ENCODE data around the gene NOSIP. TPM values are rescaled to one million over a fixed set of nuclear protein-coding genes. Genes with fewer than 3 reads are reported as not detected.

Gene NOSIP
- polyA plus RNA-seq, 1 experiment, result 43.9 TPM

DNA sequence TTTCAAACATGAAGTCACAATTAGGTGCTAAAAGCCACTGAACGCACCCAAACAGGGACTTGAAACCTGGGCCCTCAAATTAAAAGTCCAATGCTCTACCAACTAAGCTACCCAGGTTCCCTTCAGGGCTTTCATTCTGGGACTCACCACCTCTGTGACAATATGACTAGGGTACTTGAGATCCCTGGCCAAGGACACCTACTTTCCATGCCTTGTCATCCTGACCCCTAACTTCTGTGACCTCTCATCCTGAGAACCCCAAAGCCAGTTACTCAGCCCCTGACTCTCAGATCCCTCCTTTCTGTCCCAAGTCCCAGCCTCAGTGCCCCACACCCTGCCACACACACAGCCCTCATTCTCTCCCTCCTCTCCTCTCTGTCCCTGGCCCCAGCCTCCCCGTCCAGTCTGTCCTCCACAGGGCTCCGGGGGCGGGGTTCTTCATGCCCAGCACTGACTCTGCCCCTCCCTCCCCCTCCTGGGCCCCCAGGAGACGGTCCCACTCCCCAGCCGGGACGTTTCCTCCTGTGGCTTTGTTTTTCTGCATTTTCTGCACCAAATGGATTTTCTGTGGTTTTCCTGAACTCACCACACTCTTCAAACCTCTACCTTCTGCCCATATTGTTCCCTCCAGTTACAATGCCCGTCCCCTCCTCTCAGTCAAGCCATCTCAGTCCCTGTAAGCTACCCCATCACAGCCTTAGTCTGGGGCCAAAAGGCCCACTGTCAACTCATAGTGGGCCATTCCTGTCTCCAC, 45.5 kb downstream of the NOSIP start:
- TF ChIP-seq, protein P1, sequence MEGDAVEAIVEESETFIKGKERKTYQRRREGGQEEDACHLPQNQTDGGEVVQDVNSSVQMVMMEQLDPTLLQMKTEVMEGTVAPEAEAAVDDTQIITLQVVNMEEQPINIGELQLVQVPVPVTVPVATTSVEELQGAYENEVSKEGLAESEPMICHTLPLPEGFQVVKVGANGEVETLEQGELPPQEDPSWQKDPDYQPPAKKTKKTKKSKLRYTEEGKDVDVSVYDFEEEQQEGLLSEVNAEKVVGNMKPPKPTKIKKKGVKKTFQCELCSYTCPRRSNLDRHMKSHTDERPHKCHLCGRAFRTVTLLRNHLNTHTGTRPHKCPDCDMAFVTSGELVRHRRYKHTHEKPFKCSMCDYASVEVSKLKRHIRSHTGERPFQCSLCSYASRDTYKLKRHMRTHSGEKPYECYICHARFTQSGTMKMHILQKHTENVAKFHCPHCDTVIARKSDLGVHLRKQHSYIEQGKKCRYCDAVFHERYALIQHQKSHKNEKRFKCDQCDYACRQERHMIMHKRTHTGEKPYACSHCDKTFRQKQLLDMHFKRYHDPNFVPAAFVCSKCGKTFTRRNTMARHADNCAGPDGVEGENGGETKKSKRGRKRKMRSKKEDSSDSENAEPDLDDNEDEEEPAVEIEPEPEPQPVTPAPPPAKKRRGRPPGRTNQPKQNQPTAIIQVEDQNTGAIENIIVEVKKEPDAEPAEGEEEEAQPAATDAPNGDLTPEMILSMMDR (IDR thresholded peaks at IDR 0.05; ENCODE audit: low read depth, low read length), result no peak
- CTCF ChIA-PET, result interaction anchor here (0.7 to 4.8 kb wide), 2 partner anchors 12 to 36 kb away, joined by 3 to 31 read pairs; no protein-coding TSS in a partner anchor

DNA sequence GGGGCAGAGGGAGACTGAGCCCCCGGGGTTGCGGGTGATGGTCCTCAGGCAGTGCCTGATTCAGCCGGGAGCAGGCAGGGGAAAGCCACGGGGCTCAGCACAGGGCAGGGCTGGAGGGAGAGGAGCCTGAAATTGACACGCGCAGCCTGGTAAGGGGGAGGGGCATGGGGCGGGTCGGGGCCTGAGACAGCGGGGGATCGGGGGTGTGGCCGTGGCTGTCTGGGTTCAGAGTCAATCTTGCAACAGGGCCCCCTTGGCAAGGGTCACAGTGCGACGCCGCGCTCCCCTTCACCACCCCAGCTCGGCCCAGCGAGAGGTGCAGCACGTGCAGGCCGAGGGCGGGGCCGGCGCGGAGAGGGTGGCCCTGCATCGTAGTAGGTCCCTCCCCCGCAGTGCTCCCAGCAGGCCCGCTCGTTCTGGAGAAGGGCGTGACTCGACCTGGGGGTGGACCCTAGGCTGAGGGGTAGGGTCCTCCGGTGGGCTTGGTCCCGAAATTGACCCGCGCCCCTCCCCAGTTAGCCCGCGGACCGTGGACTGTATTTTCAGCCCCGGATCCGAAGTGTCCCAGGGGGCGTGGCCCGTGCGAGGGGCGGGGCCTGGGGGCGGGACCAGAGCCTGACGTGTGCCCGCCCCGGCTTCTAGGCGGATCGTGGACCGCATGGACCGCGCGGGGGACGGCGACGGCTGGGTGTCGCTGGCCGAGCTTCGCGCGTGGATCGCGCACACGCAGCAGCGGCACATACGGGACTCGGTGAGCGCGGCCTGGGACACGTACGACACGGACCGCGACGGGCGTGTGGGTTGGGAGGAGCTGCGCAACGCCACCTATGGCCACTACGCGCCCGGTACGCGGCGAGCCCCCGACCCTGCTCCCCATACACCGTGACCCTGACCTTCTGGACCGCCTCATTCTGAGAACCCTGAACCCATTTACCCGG, 46.5 kb downstream of the NOSIP start:
- ChIA-PET POLR2A (interaction anchor here (0.5 to 0.8 kb wide), 2 partner anchors 20 to 38 kb away, joined by 3 to 4 read pairs; no protein-coding TSS in a partner anchor), CTCF (interaction anchor here (0.5 to 0.7 kb wide), 2 partner anchors 13 to 42 kb away, joined by 3 read pairs; no protein-coding TSS in a partner anchor)
- no peak for DNase-seq (ENCODE audit: low read depth, low spot score)
- TF ChIP-seq, protein P1 (IDR thresholded peaks at IDR 0.05; ENCODE audit: low read depth, low read length), result peak; percentile 25
- Histone ChIP-seq H3K27me3 (ENCODE audit: control insufficient read depth, insufficient read depth, low read length) (no peaks in the 10 kb centered on the region), H3K9me3 (ENCODE audit: control insufficient read depth, insufficient read depth, low read length) (no peaks in the 10 kb centered on the region; the same call in 1 of the 2 replicates), H3K27ac (ENCODE audit: low read depth, low read length) (no peak overlapping the region), H3K4me3 (ENCODE audit: low read depth, low read length) (peak overlapping the region; percentile 67)

More for the DNA sequence above, 45.5 kb downstream of the NOSIP start:
- Histone ChIP-seq H3K27ac (ENCODE audit: low read depth, low read length) (no peak overlapping the region), H3K4me3 (ENCODE audit: low read depth, low read length) (no peak overlapping the region), H3K27me3 (ENCODE audit: control insufficient read depth, insufficient read depth, low read length) (no peaks in the 10 kb centered on the region), H3K9me3 (ENCODE audit: control insufficient read depth, insufficient read depth, low read length) (no peaks in the 10 kb centered on the region; the same call in 1 of the 2 replicates)
- DNase-seq (ENCODE audit: low read depth, low spot score), result no peak
- POLR2A ChIA-PET, result interaction anchor here (0.7 to 1.2 kb wide), 3 partner anchors 11 to 39 kb away, joined by 3 to 5 read pairs (median 3); no protein-coding TSS in a partner anchor

DNA sequence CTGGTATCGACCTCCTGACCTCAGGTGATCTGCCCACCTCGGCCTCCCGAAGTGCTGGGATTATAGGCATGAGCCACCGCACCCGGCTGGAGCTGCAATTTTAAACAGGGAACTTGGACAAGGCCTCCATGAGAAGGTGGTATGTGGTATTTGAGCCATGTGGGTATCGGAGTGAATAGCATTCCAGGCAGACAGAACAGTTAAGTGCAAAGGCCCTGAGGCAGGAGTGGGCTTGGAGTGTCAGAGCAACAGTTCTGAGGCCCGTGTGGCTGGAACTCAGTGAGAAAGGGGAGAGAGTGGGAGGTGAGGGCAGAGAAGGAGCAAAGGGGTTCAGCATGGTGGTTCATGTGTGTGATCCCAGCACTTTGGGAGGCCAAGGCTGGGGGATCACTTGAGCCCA, 49.6 kb downstream of the NOSIP start:
- no peak overlapping the region for H3K27ac ChIP-seq (ENCODE audit: low read depth, low read length)
- no peaks in the 10 kb centered on the region; the same call in 1 of the 2 replicates for H3K9me3 ChIP-seq (ENCODE audit: control insufficient read depth, insufficient read depth, low read length)
- TF ChIP-seq, protein P1 (IDR thresholded peaks at IDR 0.05; ENCODE audit: low read depth, low read length), result no peak
- CTCF ChIA-PET, result interaction anchor here (3.2 kb wide), 1 partner anchor 16 kb away, joined by 12 read pairs; no protein-coding TSS in a partner anchor
- H3K27me3 ChIP-seq (ENCODE audit: control insufficient read depth, insufficient read depth, low read length), result no peaks in the 10 kb centered on the region
- POLR2A ChIA-PET, result no interaction called here
- no peak for DNase-seq (ENCODE audit: low read depth, low spot score)
- H3K4me3 ChIP-seq (ENCODE audit: low read depth, low read length), result no peak overlapping the region

DNA sequence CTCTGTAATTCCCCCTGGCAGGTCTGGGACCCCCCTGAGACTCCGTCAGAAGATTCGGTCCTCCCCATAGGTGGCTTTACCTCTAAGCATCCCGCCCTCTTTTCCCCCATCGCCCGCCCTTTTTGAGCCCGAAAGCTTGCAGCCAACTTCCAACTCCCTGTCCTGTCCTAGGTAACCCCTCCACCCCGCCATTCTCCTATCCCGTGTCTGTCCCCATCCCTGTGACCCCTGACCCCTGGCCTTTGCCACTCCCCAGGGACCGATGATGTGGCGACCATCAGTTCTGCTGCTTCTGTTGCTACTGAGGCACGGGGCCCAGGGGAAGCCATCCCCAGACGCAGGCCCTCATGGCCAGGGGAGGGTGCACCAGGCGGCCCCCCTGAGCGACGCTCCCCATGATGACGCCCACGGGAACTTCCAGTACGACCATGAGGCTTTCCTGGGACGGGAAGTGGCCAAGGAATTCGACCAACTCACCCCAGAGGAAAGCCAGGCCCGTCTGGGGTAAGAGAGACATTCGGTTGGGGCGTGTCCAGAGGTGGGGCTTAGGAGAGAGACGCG, 52.1 kb downstream of the NOSIP start:
- POLR2A ChIA-PET, result interaction anchor here (0.7 to 1.4 kb wide), 7 partner anchors 10 to 112 kb away, joined by 3 to 18 read pairs (median 4); partner anchors contain the start of genes NOSIP, RPS11 and RRAS
- CTCF ChIA-PET, result interaction anchor here (1.2 to 1.3 kb wide), 2 partner anchors 19 to 25 kb away, joined by 3 to 10 read pairs; no protein-coding TSS in a partner anchor
- DNase-seq (ENCODE audit: low read depth, low spot score), result no peak
- TF ChIP-seq, protein P1 (IDR thresholded peaks at IDR 0.05; ENCODE audit: low read depth, low read length), result no peak
- Histone ChIP-seq H3K9me3 (ENCODE audit: control insufficient read depth, insufficient read depth, low read length) (peaks cover 4% of the 10 kb centered on the region; the same call in 1 of the 2 replicates), H3K4me3 (ENCODE audit: low read depth, low read length) (peak overlapping the region; percentile 79), H3K27ac (ENCODE audit: low read depth, low read length) (peak overlapping the region; percentile 87), H3K27me3 (ENCODE audit: control insufficient read depth, insufficient read depth, low read length) (no peaks in the 10 kb centered on the region)
